Astrocyte (in vitro differentiated cells and primary cell): ENCODE results near the gene PDLIM1. TPM values are rescaled to one million over a fixed set of nuclear protein-coding genes. Genes with fewer than 3 reads are reported as not detected.

Source experiments
- DNase-seq: peaks from one replicate; pipeline ENCODE4 v3.0.0-alpha.2; 2010; ENCODE audit warnings: low read depth
- FAIRE-seq: peaks from 2 replicates; lab custom pipeline; 2011; peaks lifted over from hg19 to GRCh38; lab: Jason Lieb, UNC
- H2AFZ ChIP-seq: 2 replicates; pipeline ENCODE4 v1.6.0; 2012; ENCODE audit warnings: low read depth, low read length, inconsistent platforms
- H3K27ac ChIP-seq: 2 replicates; pipeline ENCODE4 v1.5.1; 2011; ENCODE audit warnings: low read depth, low read length, inconsistent platforms
- H3K27me3 ChIP-seq: 2 replicates; pipeline ENCODE4 v1.6.0; 2011; ENCODE audit warnings: low read length, inconsistent platforms; ENCODE audit not compliant: insufficient read depth
- H3K36me3 ChIP-seq: 2 replicates; pipeline ENCODE4 v1.5.1; 2011; ENCODE audit warnings: low read length, inconsistent platforms; ENCODE audit not compliant: insufficient read depth
- H3K4me1 ChIP-seq: 2 replicates; pipeline ENCODE4 v1.5.1; 2011; ENCODE audit warnings: low read length, inconsistent platforms; ENCODE audit not compliant: insufficient read depth
- H3K4me2 ChIP-seq: 2 replicates; pipeline ENCODE4 v1.6.0; 2012; ENCODE audit warnings: low read length, inconsistent platforms
- H3K4me3 ChIP-seq: 2 replicates; pipeline ENCODE4 v1.5.1; 2011; ENCODE audit warnings: low read depth, mild to moderate bottlenecking, low read length, inconsistent platforms; ENCODE audit not compliant: insufficient read depth
- H3K79me2 ChIP-seq: 2 replicates; pipeline ENCODE4 v1.6.0; 2012; ENCODE audit warnings: mild to moderate bottlenecking, low read length, inconsistent platforms; ENCODE audit not compliant: insufficient read depth
- H3K9ac ChIP-seq: 2 replicates; pipeline ENCODE4 v1.6.0; 2012; ENCODE audit warnings: mild to moderate bottlenecking, low read length, inconsistent platforms
- H3K9me3 ChIP-seq: 2 replicates; pipeline ENCODE4 v1.5.1; 2012; ENCODE audit warnings: low read depth, mild to moderate bottlenecking, low read length, inconsistent platforms; ENCODE audit not compliant: insufficient read depth
- H4K20me1 ChIP-seq: 2 replicates; pipeline ENCODE4 v1.6.0; 2012; ENCODE audit warnings: low read length, inconsistent platforms; ENCODE audit not compliant: insufficient read depth
- H3K27ac Mint-ChIP-seq: one replicate; pipeline ENCODE4 v1.8.0; 2021; ENCODE audit warnings: mild to moderate bottlenecking, mixed read lengths; ENCODE audit not compliant: unreplicated experiment
- H3K27me3 Mint-ChIP-seq: one replicate; pipeline ENCODE4 v1.8.0; 2021; ENCODE audit warnings: low read depth, mixed read lengths; ENCODE audit not compliant: unreplicated experiment
- H3K36me3 Mint-ChIP-seq: one replicate; pipeline ENCODE4 v1.8.0; 2021; ENCODE audit warnings: low read depth, mixed read lengths; ENCODE audit not compliant: unreplicated experiment
- H3K4me1 Mint-ChIP-seq: one replicate; pipeline ENCODE4 v1.8.0; 2021; ENCODE audit warnings: low read depth, mixed read lengths; ENCODE audit not compliant: unreplicated experiment
- H3K4me3 Mint-ChIP-seq: one replicate; pipeline ENCODE4 v1.8.0; 2021; ENCODE audit warnings: mild to moderate bottlenecking, moderate library complexity, mixed read lengths; ENCODE audit not compliant: unreplicated experiment
- H3K9me3 Mint-ChIP-seq: one replicate; pipeline ENCODE4 v1.8.0; 2021; ENCODE audit warnings: mild to moderate bottlenecking, mixed read lengths; ENCODE audit not compliant: unreplicated experiment
- CTCF ChIP-seq: IDR thresholded peaks from 2 replicates; pipeline ENCODE4 v1.5.1; 2011; ENCODE audit warnings: low read depth, mild to moderate bottlenecking, inconsistent platforms, low read length, moderate library complexity; ENCODE audit not compliant: insufficient read depth
- EZH2 ChIP-seq: IDR thresholded peaks from 2 replicates; pipeline ENCODE4 v1.6.1; 2012; ENCODE audit warnings: mild to moderate bottlenecking, low read length, inconsistent platforms; ENCODE audit not compliant: insufficient read depth
- total RNA-seq: library from RNA; stranded (reverse); gene quantifications from 2 replicates; pipeline ENCODE4 v1.2.1, GENCODE V29; 2021

PDLIM1 gene
- total RNA-seq, 1 donor from 2014 or later: 320 TPM

GRCh38 chr10:95249467-95249866, 41.3 kb downstream of the PDLIM1 start:
- Histone ChIP-seq H3K4me1 (peaks cover 18% of the 10 kb centered on the region), H3K4me2 (no peak overlapping the region), H3K79me2 (peaks cover 9% of the 10 kb centered on the region), H3K9me3 (no peaks in the 10 kb centered on the region), H3K4me3 (no peak overlapping the region), H3K9ac (no peak overlapping the region), H2AFZ (no peak overlapping the region), H3K36me3 (peaks cover 14% of the 10 kb centered on the region), H4K20me1 (peaks cover 7% of the 10 kb centered on the region), H3K27me3 (no peaks in the 10 kb centered on the region), H3K27ac (no peak overlapping the region)
- H3K27me3 Mint-ChIP-seq: no peaks in the 10 kb centered on the region
- FAIRE-seq (no peak), DNase-seq (no peak)
- no peaks in the 10 kb centered on the region for H3K9me3 Mint-ChIP-seq
- H3K36me3 Mint-ChIP-seq: peaks cover 15% of the 10 kb centered on the region
- no peak for TF ChIP-seq EZH2
- no peak for TF ChIP-seq CTCF
- peaks cover 54% of the 10 kb centered on the region for H3K4me1 Mint-ChIP-seq
- H3K4me3 Mint-ChIP-seq: peak overlapping the region; percentile 5
- H3K27ac Mint-ChIP-seq: peak overlapping the region; percentile 59

GRCh38 chr10:95248989-95249388, 41.8 kb downstream of the PDLIM1 start:
- Mint-ChIP-seq H3K9me3 (no peaks in the 10 kb centered on the region), H3K27ac (peak overlapping the region; percentile 72), H3K4me1 (peaks cover 54% of the 10 kb centered on the region), H3K36me3 (peaks cover 15% of the 10 kb centered on the region), H3K27me3 (no peaks in the 10 kb centered on the region), H3K4me3 (no peak overlapping the region)
- H3K36me3 ChIP-seq: peaks cover 14% of the 10 kb centered on the region
- no peak overlapping the region for H3K4me2 ChIP-seq
- H4K20me1 ChIP-seq: peaks cover 7% of the 10 kb centered on the region
- H2AFZ ChIP-seq: no peak overlapping the region
- TF ChIP-seq CTCF: no peak
- no peak for TF ChIP-seq EZH2
- H3K9me3 ChIP-seq: no peaks in the 10 kb centered on the region
- no peak overlapping the region for H3K4me3 ChIP-seq
- DNase-seq (no peak), FAIRE-seq (no peak)
- H3K79me2 ChIP-seq: peaks cover 7% of the 10 kb centered on the region
- no peaks in the 10 kb centered on the region for H3K27me3 ChIP-seq
- no peak overlapping the region for H3K9ac ChIP-seq
- H3K27ac ChIP-seq: no peak overlapping the region
- peaks cover 18% of the 10 kb centered on the region for H3K4me1 ChIP-seq

GRCh38 chr10:95247881-95248583, 42.8 kb downstream of the PDLIM1 start:
- no peaks in the 10 kb centered on the region for H3K27me3 Mint-ChIP-seq
- H3K9me3 ChIP-seq: no peaks in the 10 kb centered on the region
- peaks cover 14% of the 10 kb centered on the region for H3K36me3 ChIP-seq
- FAIRE-seq: no peak
- peaks cover 19% of the 10 kb centered on the region for H3K36me3 Mint-ChIP-seq
- H3K4me3 Mint-ChIP-seq: no peak overlapping the region
- TF ChIP-seq CTCF (no peak), EZH2 (no peak)
- H3K9me3 Mint-ChIP-seq: no peaks in the 10 kb centered on the region
- H3K4me1 ChIP-seq: peaks cover 18% of the 10 kb centered on the region
- peak overlapping the region; percentile 87 for H3K27ac ChIP-seq
- peaks cover 3% of the 10 kb centered on the region for H3K79me2 ChIP-seq
- peak overlapping the region; percentile 57 for H3K9ac ChIP-seq
- peak overlapping the region; percentile 100 for H3K27ac Mint-ChIP-seq
- no peak overlapping the region for H3K4me3 ChIP-seq
- peaks cover 7% of the 10 kb centered on the region for H4K20me1 ChIP-seq
- no peak for DNase-seq
- H2AFZ ChIP-seq: no peak overlapping the region
- H3K4me1 Mint-ChIP-seq: peaks cover 53% of the 10 kb centered on the region
- no peaks in the 10 kb centered on the region for H3K27me3 ChIP-seq
- peak overlapping the region; percentile 74 for H3K4me2 ChIP-seq
